Lung microvascular endothelial cell (primary cell): Measurements from ENCODE around the gene ASB18. TPM values are rescaled to one million over a fixed set of nuclear protein-coding genes. Genes with fewer than 3 reads are reported as not detected.
"Not testable (repeated sequence)": the region's sequence is repeated elsewhere in the genome, so short reads cannot be mapped to it uniquely, and the experiment has no call there.

Source experiments
- DNase-seq, 2 donors: peaks; one replicate each; pipeline versions ENCODE4 v3.0.0 to v3.0.0-alpha.2; 2010; ENCODE audit warnings: low read depth in 2 of 2
- total RNA-seq: library from RNA; depleted of rRNA; stranded (reverse); fragments of >200 nt; gene quantifications from 2 replicates; pipeline ENCODE4 v1.2.1, GENCODE V29; 2014

The ASB18 gene
- total RNA-seq, 1 donor from 2014 or later, result not detected

GRCh38 chr2:236286873-236287545, 22.8 kb upstream of the ASB18 start:
- DNase-seq, result no peak

- DNase-seq, result peak in 1 of 2 donors; percentile 32
Measured at GRCh38 chr2:236284208-236284607, 20.0 kb upstream of the ASB18 start.

- no peak for DNase-seq
Measured at GRCh38 chr2:236282406-236282805, 18.2 kb upstream of the ASB18 start.

- no peak for DNase-seq
Measured at GRCh38 chr2:236281423-236281822, 17.2 kb upstream of the ASB18 start.

- DNase-seq, result no peak
Measured at GRCh38 chr2:236273126-236273525, 8.9 kb upstream of the ASB18 start.

GRCh38 chr2:236271851-236272250, 7.6 kb upstream of the ASB18 start:
- no peak for DNase-seq

GRCh38 chr2:236269876-236270275, 5.7 kb upstream of the ASB18 start:
- DNase-seq, result not testable (repeated sequence)

GRCh38 chr2:236265675-236266074, 1.5 kb upstream of the ASB18 start:
- no peak for DNase-seq

- no peak for DNase-seq
Measured at GRCh38 chr2:236262238-236262637, 2.0 kb downstream of the ASB18 start.

- DNase-seq, result peak in 1 of 2 donors; percentile 20
Measured at GRCh38 chr2:236261452-236261851, 2.8 kb downstream of the ASB18 start.

- no peak for DNase-seq
Measured at GRCh38 chr2:236259371-236259770, 4.8 kb downstream of the ASB18 start.

- DNase-seq, result no peak
Measured at GRCh38 chr2:236257575-236257974, 6.6 kb downstream of the ASB18 start.

GRCh38 chr2:236257136-236257535, 7.1 kb downstream of the ASB18 start:
- no peak for DNase-seq

- no peak for DNase-seq
Measured at GRCh38 chr2:236256366-236256985, 7.7 kb downstream of the ASB18 start.

GRCh38 chr2:236254674-236255073, 9.5 kb downstream of the ASB18 start:
- no peak for DNase-seq

GRCh38 chr2:236254001-236254400, 10.2 kb downstream of the ASB18 start:
- DNase-seq, result no peak

- no peak for DNase-seq
Measured at GRCh38 chr2:236252602-236253001, 11.6 kb downstream of the ASB18 start.

GRCh38 chr2:236250909-236251579, 13.2 kb downstream of the ASB18 start:
- peak in 1 of 2 donors; percentile 38 for DNase-seq

- no peak for DNase-seq
Measured at GRCh38 chr2:236250286-236250685, 13.9 kb downstream of the ASB18 start.

- no peak for DNase-seq
Measured at GRCh38 chr2:236249066-236249465, 15.1 kb downstream of the ASB18 start.

GRCh38 chr2:236246711-236247246, 17.4 kb downstream of the ASB18 start:
- no peak for DNase-seq

GRCh38 chr2:236244256-236244655, 19.9 kb downstream of the ASB18 start:
- no peak for DNase-seq
